Mucosa of stomach (tissue), 1 donor: ENCODE measurements around the gene ATP13A3.
"Not testable (repeated sequence)": the region's sequence is repeated elsewhere in the genome, so short reads cannot be mapped to it uniquely, and the experiment has no call there.

Experiments used
- H3K27me3 ChIP-seq: one replicate; pipeline ENCODE4 v1.7.0; 2013; ENCODE audit warnings: mild to moderate bottlenecking, low read length; ENCODE audit not compliant: control insufficient read depth, insufficient read depth
- H3K36me3 ChIP-seq: one replicate; pipeline ENCODE4 v1.7.0; 2013; ENCODE audit warnings: low read length; ENCODE audit not compliant: control insufficient read depth, insufficient read depth
- H3K4me1 ChIP-seq: one replicate; pipeline ENCODE4 v1.7.0; 2013; ENCODE audit warnings: mild to moderate bottlenecking, low read length; ENCODE audit not compliant: control insufficient read depth, insufficient read depth
- H3K4me3 ChIP-seq: one replicate; pipeline ENCODE4 v1.7.0; 2013; ENCODE audit warnings: low read length
- H3K9ac ChIP-seq: one replicate; pipeline ENCODE4 v1.7.0; 2013; ENCODE audit warnings: mild to moderate bottlenecking, low read length, moderate library complexity
- H3K9me3 ChIP-seq: one replicate; pipeline ENCODE4 v1.7.0; 2013; ENCODE audit warnings: mild to moderate bottlenecking, low read length, moderate library complexity; ENCODE audit not compliant: control insufficient read depth
- donor health status: Pancreatic carcinoma.

The ATP13A3 gene

DNA sequence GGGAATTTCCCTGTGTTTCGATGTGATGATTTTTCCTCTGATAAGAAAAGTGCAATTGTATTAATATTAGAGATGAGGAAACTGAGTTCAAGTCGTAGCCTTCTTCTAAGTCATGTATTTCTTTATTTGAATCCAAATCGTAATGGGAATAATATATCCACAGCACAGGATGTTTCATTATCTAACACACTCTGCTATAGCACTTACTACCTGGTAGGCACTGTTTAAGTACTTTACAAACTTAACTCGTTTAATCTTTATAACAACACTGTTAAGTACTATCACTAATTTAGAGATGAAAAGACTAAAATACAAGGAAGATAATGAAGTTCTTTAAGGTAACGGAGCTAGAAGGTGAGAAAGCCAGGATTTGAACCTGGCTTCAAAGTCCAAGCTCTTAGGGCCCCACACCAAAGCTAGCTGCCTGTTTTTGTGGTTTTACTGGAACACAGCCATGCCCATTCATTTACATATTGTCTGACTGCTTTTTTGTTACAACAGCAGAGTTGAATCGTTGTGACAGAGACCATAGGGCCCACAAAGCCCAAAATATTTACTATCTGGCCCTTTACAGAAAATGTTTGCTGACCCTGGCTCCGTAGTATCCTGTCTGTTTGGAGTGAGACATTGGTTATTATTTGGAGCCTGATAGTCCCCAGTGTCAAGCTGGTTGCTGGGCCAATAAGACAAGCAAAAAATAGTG, 9.6 kb upstream of the ATP13A3 start:
- peaks cover 35% of the 10 kb centered on the region for H3K4me1 ChIP-seq
- no peaks in the 10 kb centered on the region for H3K9me3 ChIP-seq
- no peaks in the 10 kb centered on the region for H3K27me3 ChIP-seq
- H3K36me3 ChIP-seq: no peaks in the 10 kb centered on the region
- no peak overlapping the region for H3K4me3 ChIP-seq
- H3K9ac ChIP-seq: no peak overlapping the region

DNA sequence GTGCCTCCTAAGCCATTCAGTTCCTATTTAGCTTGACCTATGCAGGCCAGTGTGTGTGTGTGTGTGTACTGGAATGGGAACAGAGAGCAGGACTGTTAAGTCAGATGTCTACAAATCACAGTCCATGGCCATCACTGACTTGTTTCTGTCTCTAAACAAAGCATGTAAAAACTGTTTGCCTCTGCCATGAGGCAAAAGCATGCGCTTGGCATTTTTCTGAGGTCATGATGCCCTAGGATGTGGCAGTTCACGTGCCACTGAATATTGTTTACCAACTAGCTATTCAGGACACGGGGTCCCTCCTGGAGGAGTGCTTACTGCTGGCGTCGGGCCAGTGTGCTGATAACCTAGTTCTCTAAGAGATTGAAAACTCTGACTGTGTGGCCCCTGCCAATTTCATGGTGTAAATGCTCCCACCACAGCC, 8.2 kb upstream of the ATP13A3 start:
- H3K27me3 ChIP-seq: no peaks in the 10 kb centered on the region
- no peaks in the 10 kb centered on the region for H3K9me3 ChIP-seq
- H3K4me3 ChIP-seq: no peak overlapping the region
- peaks cover 35% of the 10 kb centered on the region for H3K4me1 ChIP-seq
- H3K36me3 ChIP-seq: no peaks in the 10 kb centered on the region
- H3K9ac ChIP-seq: no peak overlapping the region

DNA sequence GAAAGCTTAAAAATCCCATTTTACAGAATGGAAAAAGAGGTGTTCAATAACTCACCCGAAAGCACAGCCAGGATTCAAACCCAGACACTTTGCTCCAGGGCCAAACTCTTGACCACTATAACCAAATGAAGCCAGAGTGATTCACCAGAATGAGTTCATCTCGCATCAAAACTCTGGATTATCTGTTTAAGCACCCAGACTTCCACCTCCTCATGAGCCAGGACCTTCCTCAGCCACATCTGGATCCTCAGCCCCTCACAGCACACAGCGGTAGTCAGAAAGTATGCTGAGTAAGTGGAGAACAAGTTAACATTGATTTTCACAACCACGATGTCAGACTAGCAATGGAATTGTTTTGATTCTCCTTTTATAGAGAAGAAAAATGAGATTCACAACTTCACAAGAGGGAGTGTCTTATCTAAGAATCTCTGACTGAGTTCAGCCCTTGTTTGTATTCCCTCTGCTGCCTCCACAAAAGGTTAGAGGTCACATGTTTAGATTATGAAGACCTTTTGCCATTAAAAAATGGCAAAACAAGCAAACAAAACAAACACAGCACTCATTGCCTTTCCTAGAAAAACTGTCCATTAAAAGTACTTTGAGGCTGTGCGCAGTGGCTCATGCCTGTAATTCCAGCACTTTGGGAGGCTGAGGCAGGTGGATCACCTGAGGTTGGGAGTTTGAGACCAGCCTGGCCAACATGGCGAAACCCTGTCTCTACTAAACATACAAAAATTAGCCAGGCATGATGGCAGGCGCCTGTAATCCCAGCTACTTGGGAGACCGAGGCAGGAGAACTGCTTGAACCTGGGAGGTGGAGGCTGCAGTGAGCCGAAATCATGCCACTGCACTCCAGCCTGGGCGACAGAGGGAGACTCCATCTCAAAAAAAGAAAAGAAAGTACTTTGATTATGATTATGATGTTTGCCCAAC, 7.5 kb upstream of the ATP13A3 start:
- H3K9ac ChIP-seq, H3K4me3 ChIP-seq, H3K9me3 ChIP-seq: not testable (repeated sequence)

DNA sequence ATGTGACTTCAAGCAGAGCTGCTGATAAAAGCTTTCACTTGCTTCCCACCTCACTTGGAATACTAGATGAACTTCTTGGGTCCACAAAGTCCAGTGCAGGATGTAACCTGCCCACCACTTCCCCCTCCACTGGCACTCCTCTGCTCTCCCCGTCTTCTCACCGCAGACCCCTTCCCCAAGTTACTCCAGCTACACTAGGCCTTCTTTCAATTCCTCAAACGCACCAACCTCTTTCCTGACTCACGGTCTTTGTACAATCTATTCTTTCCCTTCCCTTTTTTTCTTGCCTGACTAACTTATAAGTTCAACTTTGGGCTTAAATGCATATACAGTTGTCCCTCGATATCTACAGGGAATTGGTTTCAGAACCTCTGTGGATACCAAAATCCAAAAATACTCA, 5.2 kb upstream of the ATP13A3 start:
- no peaks in the 10 kb centered on the region for H3K9me3 ChIP-seq
- peaks cover 36% of the 10 kb centered on the region for H3K4me1 ChIP-seq
- H3K36me3 ChIP-seq: no peaks in the 10 kb centered on the region

More for the DNA sequence above, 7.5 kb upstream of the ATP13A3 start:
- H3K4me1 ChIP-seq: peaks cover 35% of the 10 kb centered on the region
- H3K27me3 ChIP-seq, H3K36me3 ChIP-seq: not testable (repeated sequence)

DNA sequence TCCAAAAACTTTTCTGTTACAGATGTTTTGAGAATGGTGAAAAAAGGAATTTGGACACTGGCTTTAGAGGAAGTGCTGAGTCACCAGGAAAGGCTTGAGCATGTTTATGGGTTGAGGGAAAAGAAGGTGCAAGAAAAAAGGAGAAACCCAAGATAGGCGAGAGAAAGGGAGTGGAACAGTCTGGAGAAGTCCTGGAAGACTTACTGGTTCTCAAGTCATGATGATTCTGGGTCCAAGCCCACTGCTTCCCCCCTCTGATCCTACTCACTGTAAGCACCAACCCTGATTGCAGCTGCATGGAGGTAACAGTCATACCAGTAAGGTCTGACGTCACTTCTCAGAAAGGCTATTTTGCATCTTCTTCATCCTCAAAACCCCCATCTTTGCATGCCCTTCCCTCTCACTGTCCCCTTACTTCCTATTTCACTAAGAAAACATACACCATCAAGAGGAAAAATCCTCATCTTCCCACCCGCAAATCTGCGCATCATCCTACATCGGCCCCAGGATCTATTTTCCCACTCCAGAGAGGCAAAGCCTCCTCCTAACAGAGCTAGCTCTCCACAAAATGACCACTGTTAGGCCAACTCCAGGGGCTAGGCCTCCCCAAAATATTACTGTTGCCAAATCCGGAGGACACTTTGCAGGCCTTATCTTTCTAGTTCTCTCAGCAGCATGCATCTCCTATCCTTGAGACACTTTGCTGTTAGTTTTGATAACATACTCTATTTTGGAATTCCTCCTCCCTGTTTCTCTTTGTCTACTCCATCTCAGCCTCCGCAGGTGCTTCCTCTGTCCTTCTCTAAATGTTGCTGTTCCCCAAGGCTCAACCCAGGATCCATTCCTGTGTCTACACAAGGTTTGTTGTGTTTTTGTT, 3.2 kb upstream of the ATP13A3 start:
- Histone ChIP-seq H3K36me3 (no peaks in the 10 kb centered on the region), H3K9ac (no peak overlapping the region), H3K4me3 (no peak overlapping the region), H3K4me1 (peaks cover 26% of the 10 kb centered on the region), H3K27me3 (no peaks in the 10 kb centered on the region), H3K9me3 (no peaks in the 10 kb centered on the region)

More for the DNA sequence above, 5.2 kb upstream of the ATP13A3 start:
- H3K27me3 ChIP-seq: no peaks in the 10 kb centered on the region
- H3K9ac ChIP-seq: no peak overlapping the region
- H3K4me3 ChIP-seq: no peak overlapping the region

DNA sequence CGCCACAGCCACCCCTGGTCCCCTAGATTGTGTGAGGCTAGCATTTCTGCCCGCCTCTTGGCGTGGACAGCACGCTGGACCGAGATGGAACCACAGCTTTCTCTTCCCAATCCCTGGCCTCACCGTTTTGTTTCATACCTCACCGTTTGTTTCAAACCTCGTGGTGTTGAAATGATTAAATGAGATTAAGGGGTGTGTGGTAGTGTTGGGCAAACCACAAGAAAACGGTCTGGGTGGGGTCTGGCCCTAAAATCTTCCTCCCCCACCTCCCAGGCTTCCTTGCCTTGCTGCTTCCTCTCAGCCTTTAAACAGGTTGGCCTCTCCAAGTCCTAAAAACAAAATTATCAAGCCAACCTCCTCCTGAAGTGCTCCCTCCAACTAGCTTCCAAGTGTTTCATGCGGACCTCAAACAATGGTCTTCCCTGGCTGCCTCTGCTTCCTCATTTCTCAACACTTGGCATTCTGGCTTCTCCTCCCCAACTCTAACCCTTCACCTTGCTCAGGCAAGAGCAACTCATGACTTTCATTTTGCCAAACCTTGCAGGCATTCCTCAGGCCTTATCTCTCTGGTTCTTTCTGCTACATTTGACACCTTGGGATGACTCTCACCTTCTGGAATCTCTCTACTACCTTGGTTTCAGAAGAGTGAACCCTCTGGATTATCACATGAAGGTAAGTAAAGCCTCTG, 1.4 kb upstream of the ATP13A3 start:
- Histone ChIP-seq H3K9me3 (no peaks in the 10 kb centered on the region), H3K4me1 (peaks cover 18% of the 10 kb centered on the region), H3K4me3 (peak overlapping the region; percentile 75), H3K9ac (peak overlapping the region; percentile 73), H3K36me3 (no peaks in the 10 kb centered on the region), H3K27me3 (no peaks in the 10 kb centered on the region)

DNA sequence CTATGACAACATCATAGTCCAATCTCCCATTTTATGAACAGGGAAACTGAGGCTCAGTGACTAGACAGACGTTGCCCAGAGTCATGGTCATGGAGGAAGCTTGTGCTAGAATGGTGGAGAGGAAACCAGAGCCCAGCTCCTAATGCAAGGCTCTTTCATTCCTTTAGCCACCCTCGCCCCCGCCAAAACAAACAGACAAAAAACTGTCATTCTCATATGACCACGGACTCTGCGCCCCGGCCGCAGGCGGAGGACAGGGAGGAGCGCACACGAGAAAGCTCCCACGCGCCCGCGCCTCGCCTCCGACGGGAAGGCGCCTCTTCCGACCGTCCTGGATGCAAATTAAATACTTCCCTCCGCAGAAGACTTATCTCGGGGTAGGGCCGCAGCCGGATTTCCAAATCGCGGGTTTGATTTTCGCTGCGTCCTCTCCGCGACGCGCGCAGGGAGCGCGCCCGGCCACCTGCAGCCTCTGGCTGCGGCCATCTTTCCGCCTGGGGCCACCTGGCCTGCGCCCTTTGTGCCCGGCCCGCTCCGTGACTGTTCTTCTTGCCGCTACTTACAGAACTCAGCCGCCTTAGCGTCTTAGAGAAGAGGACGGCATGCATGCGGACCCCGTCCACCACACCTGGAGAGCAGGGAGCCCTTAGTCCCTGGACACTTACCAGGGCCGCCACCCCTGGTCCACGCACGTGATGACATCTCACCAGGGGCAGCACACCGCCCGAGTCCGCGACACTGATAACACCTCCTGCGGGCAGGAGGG, 670 bp upstream of the ATP13A3 start:
- no peaks in the 10 kb centered on the region for H3K9me3 ChIP-seq
- H3K4me3 ChIP-seq: peak overlapping the region; percentile 75
- no peaks in the 10 kb centered on the region for H3K27me3 ChIP-seq
- H3K36me3 ChIP-seq: no peaks in the 10 kb centered on the region
- H3K9ac ChIP-seq: peak overlapping the region; percentile 73
- peaks cover 18% of the 10 kb centered on the region for H3K4me1 ChIP-seq

DNA sequence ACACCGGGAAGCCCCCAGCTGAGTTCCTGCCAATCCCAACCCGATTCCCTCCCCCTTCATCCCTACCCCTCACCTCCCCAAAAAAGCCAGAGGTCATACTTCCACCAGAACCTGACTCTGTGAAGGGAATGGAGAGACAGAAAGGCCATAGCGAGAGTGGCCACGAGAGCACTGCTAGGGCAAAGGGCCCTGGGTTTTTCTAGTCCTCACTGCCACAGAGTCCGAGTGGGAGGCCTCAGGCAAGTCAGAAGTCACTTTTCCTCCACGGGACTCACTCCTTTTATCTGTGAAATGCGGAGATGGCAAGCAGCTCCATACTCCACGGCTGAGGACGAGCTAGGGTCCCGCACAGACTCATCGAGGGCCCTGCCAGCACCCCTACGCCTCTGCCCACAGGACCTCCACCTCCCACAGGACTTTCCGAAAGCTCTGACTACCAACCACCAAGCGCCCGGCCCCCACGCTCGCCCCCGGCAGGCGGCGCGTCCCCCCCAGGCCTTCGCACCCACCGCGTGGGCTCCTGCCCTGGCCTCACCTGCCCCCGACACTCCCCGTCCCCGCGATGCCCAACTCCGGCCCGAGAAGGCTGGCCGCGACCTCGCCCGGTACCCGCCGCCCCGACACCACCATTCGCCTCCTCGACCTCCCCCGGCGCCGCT, 792 bp downstream of the ATP13A3 start:
- no peaks in the 10 kb centered on the region for H3K9me3 ChIP-seq
- peak overlapping the region; percentile 87 for H3K9ac ChIP-seq
- peak overlapping the region; percentile 60 for H3K4me3 ChIP-seq
- no peaks in the 10 kb centered on the region for H3K27me3 ChIP-seq
- no peaks in the 10 kb centered on the region for H3K36me3 ChIP-seq
- H3K4me1 ChIP-seq: peaks cover 26% of the 10 kb centered on the region

DNA sequence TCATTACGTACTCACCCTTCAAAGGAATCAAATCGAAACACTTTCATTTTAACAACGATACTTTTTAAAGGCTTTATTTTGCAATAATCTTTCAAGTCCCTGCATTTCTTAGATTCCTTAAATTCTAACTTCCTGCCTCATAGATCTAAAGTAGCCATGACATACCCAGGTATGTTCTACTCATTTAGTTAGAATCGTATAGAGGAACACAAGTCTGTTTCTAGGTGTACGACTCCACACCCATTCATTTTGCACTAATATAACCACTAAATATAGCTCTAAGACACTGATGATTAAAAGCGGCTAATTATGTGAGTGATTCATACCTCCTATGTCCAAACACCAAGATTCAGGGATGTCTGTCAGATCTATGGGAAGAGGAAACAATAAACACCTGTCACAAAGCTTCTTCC, 1.3 kb downstream of the ATP13A3 start:
- Histone ChIP-seq H3K9me3 (no peaks in the 10 kb centered on the region), H3K4me3 (peak overlapping the region; percentile 60), H3K27me3 (no peaks in the 10 kb centered on the region), H3K4me1 (peaks cover 31% of the 10 kb centered on the region), H3K9ac (peak overlapping the region; percentile 87), H3K36me3 (no peaks in the 10 kb centered on the region)

DNA sequence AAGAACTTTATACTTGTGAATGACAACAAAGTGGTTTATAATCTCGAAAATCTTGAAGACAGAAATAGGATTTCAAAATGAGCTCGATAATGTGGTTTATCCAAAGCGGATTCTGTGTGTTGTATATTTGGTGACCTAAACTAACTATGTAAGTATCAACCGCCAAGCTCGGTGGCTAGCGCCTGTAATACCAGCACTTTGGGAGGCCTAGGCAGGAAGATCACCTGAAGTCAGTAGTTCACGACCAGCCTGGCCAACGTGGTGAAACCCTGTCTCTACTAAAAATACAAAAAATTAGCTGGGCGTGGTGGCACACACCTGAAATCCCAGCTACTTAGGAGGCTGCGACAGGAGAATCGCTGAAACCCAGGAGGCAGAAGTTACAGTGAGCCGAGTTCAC, 2.2 kb downstream of the ATP13A3 start:
- Histone ChIP-seq H3K27me3 (no peaks in the 10 kb centered on the region), H3K4me3 (no peak overlapping the region), H3K9ac (no peak overlapping the region), H3K36me3 (no peaks in the 10 kb centered on the region), H3K4me1 (peaks cover 32% of the 10 kb centered on the region), H3K9me3 (no peaks in the 10 kb centered on the region)
